ENCODE results near the gene NAALADL2. TPM values are rescaled to one million over a fixed set of nuclear protein-coding genes. Genes with fewer than 3 reads are reported as not detected.

The NAALADL2 gene
- total RNA-seq, 1 donor from 2014 or later: 1.1 TPM

GRCh38 chr3:174821477-174821876, 37.7 kb upstream of the NAALADL2 start:
- FAIRE-seq (no peak), DNase-seq (ENCODE audit: low read depth) (no peak)
- no peaks in the 10 kb centered on the region for H3K36me3 ChIP-seq (ENCODE audit: control insufficient read depth, insufficient read depth, low read length)
- no peak for TF ChIP-seq CTCF (IDR thresholded peaks at IDR 0.05; ENCODE audit: insufficient read depth, low read length, severe bottlenecking)
- H3K27me3 ChIP-seq (ENCODE audit: control insufficient read depth, insufficient read depth, low read length): no peaks in the 10 kb centered on the region
- no peak overlapping the region for H3K4me3 ChIP-seq (ENCODE audit: low read depth, low read length)

- H3K27me3 ChIP-seq (ENCODE audit: control insufficient read depth, insufficient read depth, low read length): no peaks in the 10 kb centered on the region
- H3K36me3 ChIP-seq (ENCODE audit: control insufficient read depth, insufficient read depth, low read length): no peaks in the 10 kb centered on the region
- DNase-seq (ENCODE audit: low read depth) (no peak), FAIRE-seq (no peak)
- TF ChIP-seq CTCF (IDR thresholded peaks at IDR 0.05; ENCODE audit: insufficient read depth, low read length, severe bottlenecking): no peak
- no peak overlapping the region for H3K4me3 ChIP-seq (ENCODE audit: low read depth, low read length)
Observed at GRCh38 chr3:174822320-174822719, 36.8 kb upstream of the NAALADL2 start.

- Histone ChIP-seq H3K27me3 (ENCODE audit: control insufficient read depth, insufficient read depth, low read length) (no peaks in the 10 kb centered on the region), H3K36me3 (ENCODE audit: control insufficient read depth, insufficient read depth, low read length) (no peaks in the 10 kb centered on the region), H3K4me3 (ENCODE audit: low read depth, low read length) (no peak overlapping the region)
- FAIRE-seq: no peak
- DNase-seq (ENCODE audit: low read depth): no peak
- no peak for TF ChIP-seq CTCF (IDR thresholded peaks at IDR 0.05; ENCODE audit: insufficient read depth, low read length, severe bottlenecking)
Observed at GRCh38 chr3:174826069-174826468, 33.1 kb upstream of the NAALADL2 start.

- H3K36me3 ChIP-seq (ENCODE audit: control insufficient read depth, insufficient read depth, low read length): no peaks in the 10 kb centered on the region
- no peak for TF ChIP-seq CTCF (IDR thresholded peaks at IDR 0.05; ENCODE audit: insufficient read depth, low read length, severe bottlenecking)
- no peak overlapping the region for H3K4me3 ChIP-seq (ENCODE audit: low read depth, low read length)
- no peaks in the 10 kb centered on the region for H3K27me3 ChIP-seq (ENCODE audit: control insufficient read depth, insufficient read depth, low read length)
- no peak for FAIRE-seq
- DNase-seq (ENCODE audit: low read depth): no peak
Observed at GRCh38 chr3:174844746-174845145, 14.4 kb upstream of the NAALADL2 start.

- TF ChIP-seq CTCF (IDR thresholded peaks at IDR 0.05; ENCODE audit: insufficient read depth, low read length, severe bottlenecking): no peak
- Histone ChIP-seq H3K27me3 (ENCODE audit: control insufficient read depth, insufficient read depth, low read length) (no peaks in the 10 kb centered on the region), H3K36me3 (ENCODE audit: control insufficient read depth, insufficient read depth, low read length) (no peaks in the 10 kb centered on the region), H3K4me3 (ENCODE audit: low read depth, low read length) (no peak overlapping the region)
- DNase-seq (ENCODE audit: low read depth) (no peak), FAIRE-seq (no peak)
Observed at GRCh38 chr3:174846055-174846454, 13.1 kb upstream of the NAALADL2 start.

- H3K4me3 ChIP-seq (ENCODE audit: low read depth, low read length): no peak overlapping the region
- no peaks in the 10 kb centered on the region for H3K27me3 ChIP-seq (ENCODE audit: control insufficient read depth, insufficient read depth, low read length)
- DNase-seq (ENCODE audit: low read depth) (peak; percentile 22), FAIRE-seq (no peak)
- TF ChIP-seq CTCF (IDR thresholded peaks at IDR 0.05; ENCODE audit: insufficient read depth, low read length, severe bottlenecking): no peak
- no peaks in the 10 kb centered on the region for H3K36me3 ChIP-seq (ENCODE audit: control insufficient read depth, insufficient read depth, low read length)
Observed at GRCh38 chr3:174854987-174855386, 4.1 kb upstream of the NAALADL2 start.

Data from bronchial epithelial cell (primary cell).